Amygdala (tissue), 56 donors: ENCODE measurements around the gene GRHPR.
"Not testable (repeated sequence)": the region's sequence is repeated elsewhere in the genome, so short reads cannot be mapped to it uniquely, and the experiment has no call there.

Source experiments
- DNase-seq, 56 donors: peaks; one replicate each; lab custom pipeline; 2025; lab: John Stamatoyannopoulos, UW

GRHPR gene

GRCh38 chr9:37473982-37474381 lies 51.5 kb downstream of the GRHPR start:
- DNase-seq, result not testable (repeated sequence)

DNA sequence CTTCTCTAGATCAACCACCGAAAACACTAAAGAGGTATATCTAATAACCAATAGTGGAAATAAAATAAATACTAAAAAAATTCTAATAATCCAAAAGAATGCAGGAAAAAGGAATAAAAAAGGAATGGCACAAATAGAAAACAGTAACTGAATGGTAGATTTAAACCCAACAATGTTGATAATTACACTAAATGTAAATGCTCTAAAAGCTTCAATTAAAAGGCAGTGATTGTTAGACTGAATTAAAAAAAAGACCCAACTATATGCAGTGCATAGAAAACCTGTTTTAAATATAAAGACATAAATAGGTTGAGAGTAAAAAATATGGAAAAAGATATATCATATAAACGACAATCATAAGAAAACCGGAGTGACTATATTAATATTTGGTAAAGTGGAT lies 51.9 kb downstream of the GRHPR start:
- no peak for DNase-seq

- no peak for DNase-seq
Observed at GRCh38 chr9:37476930-37477329, 54.4 kb downstream of the GRHPR start.

- DNase-seq, result not testable (repeated sequence)
Observed at GRCh38 chr9:37477443-37477842, 54.9 kb downstream of the GRHPR start.

DNA sequence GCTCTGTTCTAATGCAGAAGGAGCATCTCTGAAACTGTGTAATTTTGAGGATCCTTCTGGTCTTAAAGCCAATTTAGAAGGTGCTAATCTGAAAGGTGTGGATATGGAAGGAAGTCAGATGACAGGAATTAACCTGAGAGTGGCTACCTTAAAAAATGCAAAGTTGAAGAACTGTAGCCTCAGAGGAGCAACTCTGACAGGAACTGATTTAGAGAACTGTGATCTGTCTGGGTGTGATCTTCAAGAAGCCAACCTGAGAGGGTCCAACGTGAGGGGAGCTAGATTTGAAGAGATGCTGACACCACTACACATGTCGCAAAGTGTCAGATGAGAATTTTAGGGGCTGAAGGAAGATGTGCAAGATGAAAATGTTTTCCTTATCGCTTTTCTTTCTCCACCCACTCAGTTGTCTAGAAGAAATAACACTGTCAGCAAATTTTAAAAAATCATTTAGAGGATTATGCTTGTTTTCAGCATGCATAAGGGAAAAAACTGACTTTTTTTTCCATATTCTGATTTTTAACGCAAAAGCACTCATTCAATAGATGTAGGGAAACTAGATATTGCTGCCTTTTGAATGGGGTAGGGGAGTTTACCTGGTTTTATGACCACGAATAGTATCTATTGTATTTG lies 55.6 kb downstream of the GRHPR start:
- DNase-seq, result not testable (repeated sequence)

DNA sequence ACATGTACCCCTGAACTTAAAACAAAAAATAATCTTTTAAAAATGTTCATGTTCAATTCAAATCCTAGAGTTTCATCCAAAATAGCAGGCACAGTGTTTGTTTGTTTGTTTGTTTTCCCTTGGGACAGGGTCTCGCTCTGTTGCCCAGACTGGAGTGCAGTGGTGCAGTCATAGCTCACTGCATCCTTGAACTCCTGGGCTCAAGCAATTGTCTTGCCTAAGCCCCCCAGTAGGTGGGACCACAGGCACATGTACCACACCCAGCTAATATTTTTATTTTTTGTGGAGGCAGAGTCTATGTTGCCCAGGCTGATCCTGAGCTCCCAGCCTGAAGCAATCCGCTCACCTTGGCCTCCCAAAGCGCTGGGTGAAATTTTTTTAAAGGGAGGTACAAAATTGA lies 58.3 kb downstream of the GRHPR start:
- DNase-seq, result no peak

DNA sequence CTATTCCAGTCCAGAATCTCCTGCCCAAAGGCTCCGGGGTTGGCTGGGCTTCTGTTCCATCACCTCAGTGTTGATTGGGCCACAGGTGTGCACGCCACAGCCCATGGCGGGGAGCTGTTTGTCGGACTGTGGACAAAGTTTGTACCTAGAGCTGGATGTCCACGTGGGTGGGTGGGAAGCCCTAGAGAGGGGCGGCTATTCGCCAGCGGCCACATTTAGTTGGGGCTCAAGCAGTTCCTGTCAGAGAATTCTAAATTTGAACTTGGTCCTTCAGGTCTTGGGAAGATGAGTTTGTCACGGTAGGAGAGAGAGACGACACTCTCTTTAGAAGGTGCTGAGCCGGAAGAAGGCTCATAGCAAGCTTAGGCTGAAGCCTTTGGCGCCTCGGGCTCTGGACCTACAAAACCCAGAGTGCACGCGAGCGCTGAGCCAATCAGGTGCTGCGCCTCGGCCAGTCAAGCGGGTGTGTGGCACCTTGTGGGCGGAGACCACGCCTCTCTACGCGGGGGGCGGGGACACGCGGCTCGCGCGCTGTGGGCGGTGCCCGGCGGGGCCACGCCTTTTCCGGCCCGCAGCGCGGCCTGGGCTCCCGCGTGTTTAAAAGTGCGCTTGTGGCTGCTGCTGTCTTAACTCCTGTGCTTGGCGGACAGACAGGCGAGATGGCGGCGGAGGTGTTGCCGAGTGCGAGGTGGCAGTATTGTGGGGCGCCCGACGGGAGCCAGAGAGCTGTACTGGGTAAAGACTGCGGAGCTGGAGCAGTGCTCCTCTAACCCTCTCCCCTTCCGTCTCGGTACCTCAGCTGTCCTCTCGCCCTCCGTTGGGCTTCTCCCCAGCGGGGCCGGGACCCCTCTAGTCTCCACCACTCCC lies 63.1 kb downstream of the GRHPR start, which contains the start of gene POLR1E:
TSS of gene POLR1E (plus strand) at position 560 of the 867 bp plus-strand sequence. CDS start at position 660, 100 bp downstream.
- DNase-seq, result peak in 55 of 56 donors; percentile 30 to 95 (median 83)

DNA sequence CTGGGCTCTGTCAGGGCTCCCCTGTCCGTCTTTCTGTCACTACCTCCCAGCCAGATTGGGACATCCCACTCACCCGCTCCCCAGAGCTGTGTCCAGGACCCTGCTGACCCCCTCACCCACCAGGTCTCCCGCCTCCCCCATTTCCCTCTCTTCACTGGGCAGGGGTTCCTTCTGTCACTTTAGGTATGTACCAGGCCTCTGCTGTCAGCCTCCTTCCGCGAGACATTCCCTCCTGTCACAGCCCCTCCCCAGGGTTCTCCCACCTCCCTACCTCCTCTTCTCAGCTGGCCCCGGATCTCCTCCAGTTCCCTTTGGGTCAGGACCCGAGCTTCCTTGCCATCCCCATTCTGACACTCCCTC lies 63.7 kb downstream of the GRHPR start:
- no peak for DNase-seq
